Activated CD8-positive, alpha-beta memory T cell treated with anti-CD3 and anti-CD28 coated beads, Interleukin-2, amount 10 ng/mL, durations not matched to agents 7 days and 5 days (primary cell): ENCODE data around the gene TMEM53. TPM values are rescaled to one million over a fixed set of nuclear protein-coding genes. Genes with fewer than 3 reads are reported as not detected.
A peak's percentile ranks its signal among the peaks of the same experiment; 100 is the strongest.

Experiments
- ATAC-seq: fragments of 150-1000 bp; cut with Tn5 transposase; one replicate; pipeline ENCODE4 v1.10.0; 2021; ENCODE audit warnings: moderate library complexity
- CTCF ChIA-PET: fragments of 350-600 bp; sonication (Branson Sonifier 250); formaldehyde crosslinking; loops from one replicate; lab custom pipeline; 2021; ENCODE audit warnings: antibody characterized with exemption; lab: Charles Lee
- DNase-seq: peaks from one replicate; pipeline ENCODE4 v3.0.0-alpha.2; 2020
- H3K27ac Mint-ChIP-seq: one replicate; pipeline ENCODE4 v1.8.0; 2021; ENCODE audit warnings: mild to moderate bottlenecking, mixed read lengths
- H3K27me3 Mint-ChIP-seq: one replicate; pipeline ENCODE4 v1.8.0; 2021; ENCODE audit warnings: mixed read lengths
- H3K36me3 Mint-ChIP-seq: one replicate; pipeline ENCODE4 v1.8.0; 2021; ENCODE audit warnings: mild to moderate bottlenecking, mixed read lengths
- H3K4me1 Mint-ChIP-seq: one replicate; pipeline ENCODE4 v1.8.0; 2021; ENCODE audit warnings: mixed read lengths
- H3K4me3 Mint-ChIP-seq: one replicate; pipeline ENCODE4 v1.8.0; 2021; ENCODE audit warnings: mild to moderate bottlenecking, moderate library complexity, mixed read lengths
- H3K9me3 Mint-ChIP-seq: one replicate; pipeline ENCODE4 v1.8.0; 2022; ENCODE audit warnings: low read depth, mixed read lengths
- total RNA-seq, 2 experiments: library from RNA; stranded (reverse); gene quantifications; one replicate each; pipeline ENCODE4 v1.2.3, GENCODE V29; 2021

TMEM53 gene
- total RNA-seq, 2 experiments from 2014 or later, result 3.6 to 3.7 TPM

DNA sequence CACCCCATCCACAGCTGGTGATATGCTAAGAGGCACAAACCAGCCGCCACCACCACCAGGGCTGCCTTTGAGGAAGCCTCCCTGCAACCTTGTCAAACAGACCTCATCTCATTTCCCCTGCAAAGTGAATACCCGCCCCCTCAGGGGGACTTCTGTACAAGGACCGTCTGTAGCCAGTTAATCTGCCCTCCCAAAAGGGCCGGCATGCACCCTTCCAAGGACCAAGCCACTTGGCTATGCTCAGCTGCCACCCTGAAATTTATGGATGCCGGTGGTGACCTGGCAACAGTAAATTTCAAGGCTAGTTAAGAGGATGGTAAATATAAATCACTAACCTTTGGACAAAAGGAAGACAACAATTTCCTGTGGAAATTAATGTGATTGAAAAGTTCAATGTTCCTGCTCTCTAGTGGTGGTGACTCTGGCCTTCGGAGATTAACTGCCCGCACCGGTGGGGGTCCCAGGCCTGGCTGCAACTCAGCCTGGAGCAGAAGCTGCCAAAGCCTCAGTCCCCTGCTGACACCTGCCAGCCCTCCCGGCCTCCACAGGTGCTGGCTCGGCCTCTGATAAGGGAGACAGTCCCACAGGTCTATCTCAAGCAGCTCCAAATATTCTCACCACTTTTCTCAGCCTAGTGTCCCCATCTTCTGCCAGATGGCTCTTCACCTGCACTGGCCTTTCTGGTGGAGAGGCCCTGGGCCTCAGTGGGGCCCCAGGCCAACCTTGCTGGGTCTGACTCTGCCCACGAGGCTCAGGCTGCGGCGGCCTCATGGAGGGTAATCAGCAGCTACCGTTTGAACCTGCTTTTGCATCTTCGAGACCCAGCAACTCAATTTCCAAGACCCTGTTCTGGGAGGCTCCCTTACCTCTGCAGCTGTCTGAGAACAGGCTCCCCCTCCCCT, 12.2 kb downstream of the TMEM53 start:
- no peaks in the 10 kb centered on the region for H3K36me3 Mint-ChIP-seq
- H3K9me3 Mint-ChIP-seq, result no peaks in the 10 kb centered on the region
- H3K27ac Mint-ChIP-seq, result no peak overlapping the region
- CTCF ChIA-PET, result interaction anchor here (0.9 to 3.2 kb wide), 5 partner anchors 10 to 344 kb away, joined by 3 to 20 read pairs (median 3); no protein-coding TSS in a partner anchor
- H3K4me3 Mint-ChIP-seq, result no peak overlapping the region
- DNase-seq, result no peak
- ATAC-seq, result no peak
- no peaks in the 10 kb centered on the region for H3K27me3 Mint-ChIP-seq
- H3K4me1 Mint-ChIP-seq, result peaks cover 9% of the 10 kb centered on the region

DNA sequence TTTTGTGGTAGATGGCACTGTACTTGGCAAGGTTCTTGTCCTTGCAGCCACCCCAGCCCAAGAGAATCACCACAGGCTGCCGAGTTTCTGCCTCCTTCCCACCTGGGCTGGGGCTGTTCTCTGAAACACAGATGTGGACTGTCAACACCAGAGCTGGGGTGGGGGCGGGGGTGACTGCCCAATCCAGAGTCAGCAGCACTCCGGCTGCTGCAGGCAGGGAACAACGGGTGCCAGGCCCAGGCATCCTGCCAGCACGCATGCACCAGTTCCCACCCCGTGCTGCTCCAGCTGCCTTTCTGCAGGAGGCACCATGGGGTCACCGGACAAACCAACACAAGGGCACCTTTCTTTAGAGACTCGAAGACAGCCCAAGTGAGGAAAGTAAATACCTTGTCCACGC, 14.1 kb downstream of the TMEM53 start:
- Mint-ChIP-seq H3K4me3 (no peak overlapping the region), H3K36me3 (no peaks in the 10 kb centered on the region), H3K9me3 (no peaks in the 10 kb centered on the region), H3K4me1 (peaks cover 9% of the 10 kb centered on the region), H3K27ac (no peak overlapping the region), H3K27me3 (no peaks in the 10 kb centered on the region)
- DNase-seq (no peak), ATAC-seq (no peak)
- CTCF ChIA-PET, result interaction anchor here (0.7 to 3.2 kb wide), 3 partner anchors 8 to 15 kb away, joined by 3 to 20 read pairs (median 4); partner anchors contain the start of genes ARMH1 and TMEM53

DNA sequence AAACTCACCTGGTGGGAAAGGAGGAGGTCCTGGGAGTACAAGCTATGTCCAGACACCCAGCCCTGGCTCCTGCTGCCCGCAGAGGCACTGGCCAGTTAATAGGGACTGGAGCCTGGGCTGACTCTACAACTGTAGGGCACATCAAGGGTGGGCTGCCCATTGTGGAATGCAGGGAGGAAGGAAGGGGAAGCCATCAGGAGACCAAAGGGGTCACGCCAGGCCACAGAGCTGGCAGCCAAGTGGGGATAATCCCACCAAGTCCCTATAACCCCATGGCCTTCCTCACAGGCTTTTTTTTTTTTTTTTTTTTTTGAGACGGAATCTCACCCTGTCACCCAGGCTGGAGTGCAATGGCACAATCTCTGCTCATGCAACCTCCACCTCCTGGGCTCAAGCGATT, 14.7 kb downstream of the TMEM53 start:
- H3K27me3 Mint-ChIP-seq, result no peaks in the 10 kb centered on the region
- H3K4me3 Mint-ChIP-seq, result no peak overlapping the region
- H3K36me3 Mint-ChIP-seq, result no peaks in the 10 kb centered on the region
- ATAC-seq, result no peak
- no peak for DNase-seq
- H3K9me3 Mint-ChIP-seq, result no peaks in the 10 kb centered on the region
- CTCF ChIA-PET, result interaction anchor here (0.7 to 1.1 kb wide), 2 partner anchors 13 to 15 kb away, joined by 3 to 4 read pairs; partner anchors contain the start of genes ARMH1 and TMEM53
- peaks cover 2% of the 10 kb centered on the region for H3K4me1 Mint-ChIP-seq
- H3K27ac Mint-ChIP-seq, result no peak overlapping the region

DNA sequence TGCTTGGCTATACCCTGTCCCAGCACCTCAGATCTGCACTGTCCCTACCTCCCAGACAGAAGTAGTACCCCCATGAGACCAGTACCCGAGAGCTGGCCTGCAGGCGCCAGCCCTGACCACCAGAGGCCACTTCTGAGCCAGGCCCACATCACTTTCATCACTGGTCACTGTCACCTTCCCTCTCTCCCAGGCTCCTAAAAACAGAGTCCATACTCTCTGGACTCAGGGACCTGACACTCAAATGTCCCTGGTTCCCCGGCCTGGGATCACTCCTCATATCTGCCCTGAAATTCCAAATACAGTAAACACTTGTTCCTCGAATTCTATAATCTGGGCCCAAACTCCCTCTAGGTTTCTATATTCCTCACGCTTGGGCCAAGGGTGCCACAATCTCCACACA, 18.7 kb downstream of the TMEM53 start:
- ATAC-seq (no peak), DNase-seq (no peak)
- H3K27ac Mint-ChIP-seq, result no peak overlapping the region
- no peaks in the 10 kb centered on the region for H3K4me1 Mint-ChIP-seq
- H3K4me3 Mint-ChIP-seq, result no peak overlapping the region
- CTCF ChIA-PET, result interaction anchor here (0.6 to 1.5 kb wide), 7 partner anchors 8 to 46 kb away, joined by 3 to 5 read pairs (median 3); no protein-coding TSS in a partner anchor
- no peaks in the 10 kb centered on the region for H3K9me3 Mint-ChIP-seq
- H3K27me3 Mint-ChIP-seq, result no peaks in the 10 kb centered on the region
- no peaks in the 10 kb centered on the region for H3K36me3 Mint-ChIP-seq

DNA sequence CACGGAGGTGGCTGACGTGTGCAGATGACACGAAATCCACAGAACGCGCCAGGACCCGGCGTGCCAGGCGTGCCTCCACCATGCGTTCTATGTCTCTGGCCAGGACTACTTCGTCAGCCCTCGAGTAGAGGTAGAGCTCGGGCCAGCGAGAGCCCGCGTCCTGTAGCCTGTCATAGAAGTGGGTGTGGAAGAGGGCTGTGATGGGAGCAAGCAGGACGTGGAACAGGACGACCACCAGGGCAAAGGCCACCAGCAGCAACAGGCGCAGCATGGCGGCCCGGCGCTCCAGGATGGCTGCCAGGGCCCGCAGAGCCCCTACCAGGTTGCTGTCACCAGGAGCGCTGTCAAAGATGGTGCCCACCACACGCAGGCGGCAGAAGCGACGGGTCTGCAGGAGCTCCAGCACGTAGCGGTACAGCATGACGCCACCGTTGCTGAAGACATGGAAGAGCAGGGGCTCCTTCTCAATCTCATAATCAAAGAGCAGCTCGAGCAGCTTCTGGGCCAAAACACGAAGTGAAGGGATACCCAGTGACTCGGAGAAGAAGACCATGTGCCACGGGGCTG, 19.6 kb downstream of the TMEM53 start:
- no peaks in the 10 kb centered on the region for H3K4me1 Mint-ChIP-seq
- no peak overlapping the region for H3K27ac Mint-ChIP-seq
- ATAC-seq, result no peak

DNA sequence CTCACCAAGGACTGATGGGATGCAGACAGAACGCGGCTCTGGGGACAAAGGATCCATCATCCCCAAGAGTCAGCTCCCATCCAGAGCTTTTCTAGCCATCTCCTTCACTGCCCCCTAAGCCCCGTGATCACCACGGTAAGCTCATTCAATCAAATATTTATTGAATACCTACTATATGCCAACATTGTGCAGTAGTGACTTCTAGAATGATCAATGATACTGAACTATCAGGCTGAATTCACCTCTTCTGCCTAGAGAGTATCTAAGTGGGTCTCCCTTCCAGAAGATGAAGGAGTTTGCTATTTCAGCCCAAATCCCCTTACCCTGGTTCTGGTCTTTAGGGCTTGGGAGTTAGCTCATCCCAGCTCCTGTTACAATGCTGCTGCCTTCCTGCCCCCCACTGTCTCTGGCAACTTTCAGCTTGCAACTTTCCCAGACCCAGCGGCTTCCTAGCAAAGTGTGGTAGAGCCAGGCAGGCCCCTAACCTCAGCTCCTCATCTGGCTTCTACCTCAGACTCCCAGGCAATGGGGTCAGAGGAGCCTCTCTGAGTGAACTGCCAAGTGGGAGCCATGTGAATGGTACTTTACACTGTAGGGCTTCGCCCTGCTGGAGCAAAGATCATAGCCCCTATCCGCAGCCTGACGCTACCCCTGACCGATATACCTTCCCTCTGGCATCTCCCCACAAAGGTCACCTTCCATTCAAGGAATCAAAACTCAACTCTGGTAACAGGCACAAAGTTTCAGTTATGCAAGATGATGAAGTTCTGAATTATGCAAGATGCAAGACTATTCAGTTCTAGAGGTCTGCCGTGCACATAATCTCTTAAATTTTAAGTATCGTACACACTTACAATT, 20.9 kb downstream of the TMEM53 start:
- no peak for DNase-seq
- Mint-ChIP-seq H3K9me3 (no peaks in the 10 kb centered on the region), H3K4me1 (no peaks in the 10 kb centered on the region), H3K36me3 (peaks cover 3% of the 10 kb centered on the region), H3K27ac (no peak overlapping the region), H3K27me3 (no peaks in the 10 kb centered on the region), H3K4me3 (no peak overlapping the region)
- CTCF ChIA-PET, result interaction anchor here (0.5 to 4.1 kb wide), 45 partner anchors 9 to 648 kb away, joined by 3 to 65 read pairs (median 5); partner anchors contain the start of genes ARMH1 and TMEM53
- no peak for ATAC-seq

More for the DNA sequence above, 19.6 kb downstream of the TMEM53 start:
- H3K27me3 Mint-ChIP-seq, result no peaks in the 10 kb centered on the region
- no peaks in the 10 kb centered on the region for H3K9me3 Mint-ChIP-seq
- DNase-seq, result no peak
- H3K4me3 Mint-ChIP-seq, result no peak overlapping the region
- no peaks in the 10 kb centered on the region for H3K36me3 Mint-ChIP-seq
- CTCF ChIA-PET, result interaction anchor here (0.9 to 1.1 kb wide), 3 partner anchors 10 to 43 kb away, joined by 3 to 4 read pairs (median 3); no protein-coding TSS in a partner anchor

DNA sequence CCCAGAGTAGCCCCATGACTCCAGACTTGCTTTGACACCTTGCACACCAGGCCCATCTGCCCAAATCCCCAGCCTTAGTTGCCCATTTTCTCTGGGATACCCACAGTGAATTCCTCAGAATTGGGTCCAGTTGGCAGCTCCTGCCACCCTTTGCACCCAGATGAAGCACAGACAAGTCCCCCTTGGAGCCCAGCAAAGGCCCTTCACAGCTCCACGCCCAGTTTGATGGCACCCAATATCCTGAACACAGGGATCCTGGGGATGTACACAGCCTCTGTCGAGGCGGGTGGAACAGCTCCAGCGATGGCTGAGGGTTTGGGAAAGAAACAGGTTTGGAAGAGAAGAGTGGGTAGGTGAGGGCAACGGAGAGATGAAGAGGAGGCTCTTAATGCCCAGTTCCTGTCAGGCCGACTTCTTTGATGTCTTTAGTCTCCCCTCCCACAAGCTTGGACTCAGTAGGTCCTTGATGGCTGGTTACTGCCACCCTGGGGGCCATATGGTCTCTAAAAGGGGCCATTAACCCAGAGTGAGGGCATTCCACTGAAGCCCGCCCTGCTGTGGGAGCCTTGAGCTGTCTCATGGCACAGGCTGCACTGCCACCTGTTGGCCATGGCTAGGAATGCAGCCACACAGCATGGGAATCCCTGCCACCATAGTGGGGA, 21.7 kb downstream of the TMEM53 start:
- H3K4me3 Mint-ChIP-seq, result no peak overlapping the region
- H3K36me3 Mint-ChIP-seq, result peaks cover 3% of the 10 kb centered on the region
- no peaks in the 10 kb centered on the region for H3K4me1 Mint-ChIP-seq
- H3K9me3 Mint-ChIP-seq, result no peaks in the 10 kb centered on the region
- no peaks in the 10 kb centered on the region for H3K27me3 Mint-ChIP-seq
- CTCF ChIA-PET, result interaction anchor here (0.7 to 4.1 kb wide), 46 partner anchors 9 to 647 kb away, joined by 3 to 65 read pairs (median 5); partner anchors contain the start of genes ARMH1 and TMEM53
- peak; percentile 93 for ATAC-seq
- H3K27ac Mint-ChIP-seq, result no peak overlapping the region
- peak; percentile 81 for DNase-seq

DNA sequence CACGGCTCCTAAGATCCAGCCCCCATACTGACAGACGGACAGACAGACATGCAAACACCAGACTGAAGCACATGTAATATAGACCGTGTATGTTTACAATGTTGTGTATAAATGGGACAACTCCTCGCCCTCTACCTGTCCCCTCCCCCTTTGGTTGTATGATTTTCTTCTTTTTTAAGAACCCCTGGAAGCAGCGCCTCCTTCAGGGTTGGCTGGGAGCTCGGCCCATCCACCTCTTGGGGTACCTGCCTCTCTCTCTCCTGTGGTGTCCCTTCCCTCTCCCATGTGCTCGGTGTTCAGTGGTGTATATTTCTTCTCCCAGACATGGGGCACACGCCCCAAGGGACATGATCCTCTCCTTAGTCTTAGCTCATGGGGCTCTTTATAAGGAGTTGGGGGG, 23.2 kb downstream of the TMEM53 start:
- Mint-ChIP-seq H3K27ac (no peak overlapping the region), H3K4me1 (no peaks in the 10 kb centered on the region), H3K4me3 (no peak overlapping the region), H3K36me3 (peaks cover 3% of the 10 kb centered on the region), H3K27me3 (no peaks in the 10 kb centered on the region), H3K9me3 (no peaks in the 10 kb centered on the region)
- ATAC-seq, result no peak
- no peak for DNase-seq
- CTCF ChIA-PET, result interaction anchor here (1.9 to 4.1 kb wide), 8 partner anchors 11 to 435 kb away, joined by 5 to 65 read pairs (median 26); partner anchors contain the start of genes ARMH1 and TMEM53

DNA sequence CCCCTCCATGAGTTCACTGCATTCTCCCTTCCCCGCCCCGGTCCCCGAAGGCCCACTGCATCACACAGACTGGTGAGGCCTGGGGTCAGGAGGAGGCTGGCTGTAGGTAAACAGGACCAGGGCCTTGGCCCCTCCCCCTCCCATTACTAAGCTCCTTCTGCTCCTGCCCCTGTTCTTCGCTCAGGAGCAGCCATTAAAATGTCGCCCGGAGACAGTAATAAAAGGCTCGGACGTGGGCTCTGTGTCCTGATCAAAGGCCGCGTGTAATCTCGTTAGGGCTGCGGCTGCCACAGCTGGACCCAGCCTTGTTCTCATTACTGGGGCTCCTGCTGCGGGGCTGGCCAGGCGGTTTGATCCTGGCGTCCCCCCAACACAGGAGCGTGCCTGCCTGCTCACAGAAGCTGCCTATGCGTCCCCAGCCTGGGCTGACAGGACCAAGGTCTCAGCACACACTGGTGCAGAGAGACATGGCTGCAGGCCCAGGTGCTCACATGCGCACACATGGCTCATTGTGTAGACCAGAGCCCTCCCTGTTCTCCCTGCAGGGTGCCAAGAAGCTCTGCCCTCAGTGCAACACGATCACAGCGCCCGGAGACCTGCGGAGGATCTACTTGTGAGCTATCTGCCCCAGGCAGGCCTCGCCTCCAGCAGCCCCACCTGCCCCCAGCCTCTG, 24.0 kb downstream of the TMEM53 start:
- Mint-ChIP-seq H3K36me3 (peaks cover 5% of the 10 kb centered on the region), H3K27ac (no peak overlapping the region), H3K27me3 (no peaks in the 10 kb centered on the region), H3K9me3 (no peaks in the 10 kb centered on the region), H3K4me1 (no peaks in the 10 kb centered on the region), H3K4me3 (no peak overlapping the region)
- no peak for ATAC-seq
- no peak for DNase-seq
- CTCF ChIA-PET, result interaction anchor here (3.4 to 4.1 kb wide), 3 partner anchors 16 to 40 kb away, joined by 42 to 65 read pairs (median 49); partner anchors contain the start of genes ARMH1 and TMEM53

DNA sequence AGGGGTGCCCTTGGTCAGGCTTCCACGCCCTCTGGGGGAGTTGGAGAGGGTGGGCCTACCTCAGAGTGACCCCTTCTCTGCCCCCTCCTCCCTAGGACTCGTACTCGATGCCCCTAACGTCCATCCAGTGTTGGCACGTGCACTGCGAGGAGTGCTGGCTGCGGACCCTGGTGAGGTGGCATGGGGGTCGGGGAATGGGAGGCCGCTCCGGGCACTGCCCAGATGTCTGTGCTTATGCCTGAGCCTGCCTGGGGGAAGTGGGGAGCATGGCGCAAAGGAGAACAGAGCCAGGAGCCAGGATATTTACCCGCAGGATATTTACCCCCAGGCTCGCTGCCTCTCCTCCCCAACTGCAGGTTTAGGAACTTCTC, 24.5 kb downstream of the TMEM53 start:
- no peak overlapping the region for H3K4me3 Mint-ChIP-seq
- no peak overlapping the region for H3K27ac Mint-ChIP-seq
- H3K27me3 Mint-ChIP-seq, result no peaks in the 10 kb centered on the region
- H3K9me3 Mint-ChIP-seq, result no peaks in the 10 kb centered on the region
- no peaks in the 10 kb centered on the region for H3K4me1 Mint-ChIP-seq
- CTCF ChIA-PET, result interaction anchor here (4.1 kb wide), 1 partner anchor 16 kb away, joined by 65 read pairs; no protein-coding TSS in a partner anchor
- H3K36me3 Mint-ChIP-seq, result peaks cover 5% of the 10 kb centered on the region
- DNase-seq (no peak), ATAC-seq (no peak)

DNA sequence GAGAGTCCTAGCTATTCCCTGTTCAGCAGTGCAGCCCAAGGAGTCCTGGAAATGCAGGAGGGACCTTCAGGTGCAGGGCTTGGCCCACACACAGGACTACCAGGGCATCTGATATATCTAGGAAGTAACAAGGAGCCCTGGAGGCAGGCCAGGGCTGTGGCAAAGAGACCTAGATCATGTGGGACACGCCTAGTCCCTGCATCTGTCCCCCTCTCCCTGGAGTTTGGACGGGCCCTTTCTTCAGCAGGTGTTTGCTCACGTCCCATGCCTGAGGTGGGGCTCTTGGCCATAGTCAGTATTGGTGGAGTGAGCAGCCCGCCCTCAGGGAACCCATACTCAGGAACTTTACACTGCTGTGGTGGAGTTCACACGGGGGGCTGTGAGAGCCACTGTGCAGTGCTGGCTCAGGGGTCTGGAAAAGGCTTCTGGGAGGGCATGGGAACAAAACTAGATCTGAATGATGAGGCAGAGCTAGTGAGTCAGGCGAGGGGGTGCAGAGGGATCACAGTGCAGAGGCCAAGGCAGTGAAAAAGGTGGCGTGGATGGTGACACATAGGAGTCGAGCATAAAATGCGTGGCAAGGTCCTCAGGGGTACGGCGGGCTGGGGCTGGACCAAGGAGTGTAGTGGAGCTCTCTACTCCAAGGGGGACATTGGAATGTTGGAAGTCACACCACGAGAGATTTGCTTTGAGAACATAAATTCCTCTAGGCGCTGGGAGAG, 25.6 kb downstream of the TMEM53 start:
- Mint-ChIP-seq H3K4me1 (no peaks in the 10 kb centered on the region), H3K27me3 (no peaks in the 10 kb centered on the region), H3K4me3 (no peak overlapping the region), H3K27ac (no peak overlapping the region), H3K9me3 (no peaks in the 10 kb centered on the region), H3K36me3 (peaks cover 7% of the 10 kb centered on the region)
- ATAC-seq, result no peak
- DNase-seq, result no peak
- CTCF ChIA-PET, result interaction anchor here (2.2 kb wide), 1 partner anchor 77 kb away, joined by 6 read pairs; no protein-coding TSS in a partner anchor
